ENCODE measurements around the gene VIPR2.

- TF ChIP-seq POLR2AphosphoS5 (IDR thresholded peaks at IDR 0.05) (no peak), CTCF (IDR thresholded peaks at IDR 0.05) (no peak)
Observed at GRCh38 chr7:159064816-159065510, 79.7 kb downstream of the VIPR2 start.
